ENCODE results near the gene C1QTNF1.
"Not testable (repeated sequence)": the region's sequence is repeated elsewhere in the genome, so short reads cannot be mapped to it uniquely, and the experiment has no call there.

The C1QTNF1 gene

GRCh38 chr17:79057737-79058385 is 33.9 kb downstream of the C1QTNF1 start:
- DNase-seq = no peak

GRCh38 chr17:79062691-79063090 is 38.7 kb downstream of the C1QTNF1 start:
- DNase-seq = no peak

GRCh38 chr17:79064026-79064425 is 40.1 kb downstream of the C1QTNF1 start:
- no peak for DNase-seq

- peak; percentile 45 to 68 for DNase-seq
Observed at GRCh38 chr17:79065105-79065670, 41.2 kb downstream of the C1QTNF1 start.

GRCh38 chr17:79066963-79067362 is 43.0 kb downstream of the C1QTNF1 start:
- DNase-seq = no peak

- DNase-seq = no peak
Observed at GRCh38 chr17:79070266-79070880, 46.4 kb downstream of the C1QTNF1 start.

GRCh38 chr17:79071161-79071740 is 47.3 kb downstream of the C1QTNF1 start:
- no peak for DNase-seq

GRCh38 chr17:79072544-79072943 is 48.6 kb downstream of the C1QTNF1 start:
- DNase-seq = no peak

- DNase-seq = no peak
Observed at GRCh38 chr17:79073016-79073705, 49.2 kb downstream of the C1QTNF1 start.

- DNase-seq = no peak
Observed at GRCh38 chr17:79073706-79074088, 49.7 kb downstream of the C1QTNF1 start.

- not testable (repeated sequence) for DNase-seq
Observed at GRCh38 chr17:79074121-79074648, 50.2 kb downstream of the C1QTNF1 start.

- peak; percentile 100 for DNase-seq
Observed at GRCh38 chr17:79074649-79075445, 50.9 kb downstream of the C1QTNF1 start, which contains the start of gene ENGASE. TSS of gene ENGASE (plus strand) at chr17:79074824. CDS start at chr17:79074945, 121 bp downstream.

GRCh38 chr17:79075446-79075750 is 51.4 kb downstream of the C1QTNF1 start:
- DNase-seq = peak in 1 of 2 experiments; percentile 18

- DNase-seq = no peak
Observed at GRCh38 chr17:79075861-79076406, 52.0 kb downstream of the C1QTNF1 start.

- no peak for DNase-seq
Observed at GRCh38 chr17:79077587-79077986, 53.6 kb downstream of the C1QTNF1 start.

- no peak for DNase-seq
Observed at GRCh38 chr17:79078476-79079190, 54.7 kb downstream of the C1QTNF1 start.

GRCh38 chr17:79079421-79080200 is 55.6 kb downstream of the C1QTNF1 start:
- DNase-seq = no peak

- no peak for DNase-seq
Observed at GRCh38 chr17:79080349-79080748, 56.4 kb downstream of the C1QTNF1 start.

GRCh38 chr17:79080761-79081290 is 56.9 kb downstream of the C1QTNF1 start:
- DNase-seq = no peak

GRCh38 chr17:79081571-79082276 is 57.8 kb downstream of the C1QTNF1 start:
- no peak for DNase-seq
